Calu3 (cell line): Measurements from ENCODE around the gene TCF4. TPM values are rescaled to one million over a fixed set of nuclear protein-coding genes. Genes with fewer than 3 reads are reported as not detected.

Source experiments
- BruUV-seq: library from RNA; stranded (reverse); fragments of 400-500 nt; replicated peaks from 2 replicates; lab custom pipeline; 2021; lab: Mats Ljungman, UMichigan
- CTCF ChIA-PET: fragments of 300-600 bp; sonication (Branson Sonifier 250); formaldehyde crosslinking; loops from one replicate; lab custom pipeline; 2022; ENCODE audit warnings: antibody characterized with exemption; lab: Charles Lee
- DNase-seq: peaks from one replicate; pipeline ENCODE4 v3.0.0; 2022
- H3K27ac Mint-ChIP-seq: one replicate; pipeline ENCODE4 v1.8.0; 2022; ENCODE audit warnings: mixed read lengths; ENCODE audit not compliant: unreplicated experiment
- H3K27me3 Mint-ChIP-seq: one replicate; pipeline ENCODE4 v1.8.0; 2022; ENCODE audit warnings: mixed read lengths; ENCODE audit not compliant: unreplicated experiment
- H3K36me3 Mint-ChIP-seq: one replicate; pipeline ENCODE4 v1.8.0; 2022; ENCODE audit warnings: mild to moderate bottlenecking, moderate library complexity, mixed read lengths; ENCODE audit not compliant: insufficient read depth, unreplicated experiment
- H3K4me1 Mint-ChIP-seq: one replicate; pipeline ENCODE4 v1.8.0; 2022; ENCODE audit warnings: mild to moderate bottlenecking, low read depth, mixed read lengths; ENCODE audit not compliant: unreplicated experiment
- H3K4me3 Mint-ChIP-seq: one replicate; pipeline ENCODE4 v1.8.0; 2022; ENCODE audit warnings: mild to moderate bottlenecking, low read depth, moderate library complexity, mixed read lengths; ENCODE audit not compliant: unreplicated experiment
- H3K9me3 Mint-ChIP-seq: one replicate; pipeline ENCODE4 v1.8.0; 2022; ENCODE audit warnings: low read depth, mixed read lengths; ENCODE audit not compliant: unreplicated experiment
- CTCF ChIP-seq: fragments of 200-600 bp; IDR thresholded peaks from one replicate; pipeline ENCODE4 v1.8.0; 2022; ENCODE audit warnings: antibody characterized with exemption; ENCODE audit not compliant: unreplicated experiment
- intact Hi-C: fragments of 100-400 bp; cut with micrococcal nuclease; formaldehyde crosslinking; loops from one replicate; pipeline ENCODE4 v1.10.0; 2022; ENCODE audit not compliant: unreplicated experiment
- total RNA-seq: library from RNA; stranded (reverse); gene quantifications from 2 replicates; pipeline ENCODE4 v1.2.3, GENCODE V29; 2022

The TCF4 gene
- total RNA-seq, 1 experiment from 2014 or later = 0.21 TPM

GRCh38 chr18:55186588-55186987 is 401.4 kb downstream of the TCF4 start:
- intact Hi-C loops = no loop called here
- peaks cover 8% of the 10 kb centered on the region for H3K4me1 Mint-ChIP-seq
- CTCF ChIA-PET = no interaction called here

GRCh38 chr18:55185391-55185790 is 402.6 kb downstream of the TCF4 start:
- Mint-ChIP-seq H3K9me3 (no peaks in the 10 kb centered on the region), H3K4me1 (peaks cover 8% of the 10 kb centered on the region), H3K27ac (no peak overlapping the region), H3K36me3 (no peaks in the 10 kb centered on the region), H3K27me3 (peaks cover 26% of the 10 kb centered on the region), H3K4me3 (no peak overlapping the region)
- CTCF ChIA-PET = no interaction called here
- DNase-seq = no peak
- no TSS peak for BruUV-seq
- no peak for TF ChIP-seq CTCF
- intact Hi-C loops = no loop called here

More at GRCh38 chr18:55186588-55186987, 401.4 kb downstream of the TCF4 start:
- no peak for DNase-seq
- no peak overlapping the region for H3K27ac Mint-ChIP-seq
- BruUV-seq = no TSS peak
- no peaks in the 10 kb centered on the region for H3K36me3 Mint-ChIP-seq
- no peak overlapping the region for H3K4me3 Mint-ChIP-seq
- no peaks in the 10 kb centered on the region for H3K9me3 Mint-ChIP-seq
- H3K27me3 Mint-ChIP-seq = peaks cover 26% of the 10 kb centered on the region
- no peak for TF ChIP-seq CTCF

GRCh38 chr18:55179835-55180234 is 408.2 kb downstream of the TCF4 start:
- intact Hi-C loops = no loop called here
- no peak overlapping the region for H3K4me3 Mint-ChIP-seq
- H3K27me3 Mint-ChIP-seq = peaks cover 13% of the 10 kb centered on the region
- no peak for DNase-seq
- BruUV-seq = no TSS peak
- H3K9me3 Mint-ChIP-seq = peaks cover 2% of the 10 kb centered on the region
- peaks cover 8% of the 10 kb centered on the region for H3K4me1 Mint-ChIP-seq
- no peak overlapping the region for H3K27ac Mint-ChIP-seq
- no peak for TF ChIP-seq CTCF
- CTCF ChIA-PET = interaction anchor here (0.6 kb wide), 1 partner anchor 13 kb away, joined by 3 read pairs; no protein-coding TSS in a partner anchor
- H3K36me3 Mint-ChIP-seq = no peaks in the 10 kb centered on the region

GRCh38 chr18:55179425-55179824 is 408.6 kb downstream of the TCF4 start:
- CTCF ChIA-PET = interaction anchor here (0.6 kb wide), 1 partner anchor 14 kb away, joined by 3 read pairs; no protein-coding TSS in a partner anchor
- H3K9me3 Mint-ChIP-seq = peaks cover 2% of the 10 kb centered on the region
- H3K4me3 Mint-ChIP-seq = no peak overlapping the region
- H3K27me3 Mint-ChIP-seq = peaks cover 13% of the 10 kb centered on the region
- H3K4me1 Mint-ChIP-seq = peaks cover 5% of the 10 kb centered on the region
- no peak for DNase-seq
- no peak for TF ChIP-seq CTCF
- H3K36me3 Mint-ChIP-seq = no peaks in the 10 kb centered on the region
- no peak overlapping the region for H3K27ac Mint-ChIP-seq
- no TSS peak for BruUV-seq
- intact Hi-C loops = no loop called here
